ENCODE results near the gene UCK1.
"Not testable (repeated sequence)": the region's sequence is repeated elsewhere in the genome, so short reads cannot be mapped to it uniquely, and the experiment has no call there.

Gene UCK1

GRCh38 chr9:131523451-131524435 lies 7.3 kb downstream of the UCK1 start:
- no peak for DNase-seq (ENCODE audit: low read depth)

GRCh38 chr9:131523086-131523388 lies 8.0 kb downstream of the UCK1 start:
- no peak for DNase-seq (ENCODE audit: low read depth)

GRCh38 chr9:131522257-131523085 lies 8.6 kb downstream of the UCK1 start:
- no peak for DNase-seq (ENCODE audit: low read depth)

- DNase-seq (ENCODE audit: low read depth), result no peak
These were observed 9.2 kb downstream of the UCK1 start for GRCh38 chr9:131521822-131522221.

GRCh38 chr9:131521203-131521602 lies 9.9 kb downstream of the UCK1 start:
- no peak for DNase-seq (ENCODE audit: low read depth)

GRCh38 chr9:131520503-131520902 lies 10.6 kb downstream of the UCK1 start:
- no peak for DNase-seq (ENCODE audit: low read depth)

GRCh38 chr9:131518553-131518952 lies 12.5 kb downstream of the UCK1 start:
- DNase-seq (ENCODE audit: low read depth), result no peak

- no peak for DNase-seq (ENCODE audit: low read depth)
These were observed 13.3 kb downstream of the UCK1 start for GRCh38 chr9:131517761-131518190.

GRCh38 chr9:131516930-131517329 lies 14.1 kb downstream of the UCK1 start:
- no peak for DNase-seq (ENCODE audit: low read depth)

GRCh38 chr9:131516100-131516499 lies 15.0 kb downstream of the UCK1 start:
- DNase-seq (ENCODE audit: low read depth), result no peak

- not testable (repeated sequence) for DNase-seq (ENCODE audit: low read depth)
These were observed 15.5 kb downstream of the UCK1 start for GRCh38 chr9:131515559-131516031.

- no peak for DNase-seq (ENCODE audit: low read depth)
These were observed 17.9 kb downstream of the UCK1 start for GRCh38 chr9:131513177-131513576.

- DNase-seq (ENCODE audit: low read depth), result no peak
These were observed 19.2 kb downstream of the UCK1 start for GRCh38 chr9:131511880-131512279.

- DNase-seq (ENCODE audit: low read depth), result no peak
These were observed 19.6 kb downstream of the UCK1 start for GRCh38 chr9:131511416-131511815.

GRCh38 chr9:131505012-131505411 lies 26.1 kb downstream of the UCK1 start:
- no peak for DNase-seq (ENCODE audit: low read depth)

GRCh38 chr9:131503626-131504465 lies 27.2 kb downstream of the UCK1 start:
- no peak for DNase-seq (ENCODE audit: low read depth)

GRCh38 chr9:131502781-131503625 lies 28.1 kb downstream of the UCK1 start, which contains the start of gene POMT1:
POMT1 (plus strand) TSS chr9:131502918; CDS start chr9:131504219, 1,301 bp downstream.
- DNase-seq (ENCODE audit: low read depth), result peak; percentile 61

- no peak for DNase-seq (ENCODE audit: low read depth)
These were observed 30.0 kb downstream of the UCK1 start for GRCh38 chr9:131500939-131501541.

- DNase-seq (ENCODE audit: low read depth), result no peak
These were observed 30.7 kb downstream of the UCK1 start for GRCh38 chr9:131500377-131500776.

GRCh38 chr9:131499254-131499767 lies 31.8 kb downstream of the UCK1 start:
- no peak for DNase-seq (ENCODE audit: low read depth)
